HG02642 (cell line): ENCODE data around the gene EVI2B.
"Not testable (repeated sequence)": the region's sequence is repeated elsewhere in the genome, so short reads cannot be mapped to it uniquely, and the experiment has no call there.

Experiments
- ATAC-seq: cut with Tn5 transposase; IDR thresholded peaks from one replicate; pipeline ENCODE4 v1.9.1; 2021; ENCODE audit warnings: mild to moderate bottlenecking; ENCODE audit not compliant: unreplicated experiment, poor library complexity

EVI2B gene

DNA sequence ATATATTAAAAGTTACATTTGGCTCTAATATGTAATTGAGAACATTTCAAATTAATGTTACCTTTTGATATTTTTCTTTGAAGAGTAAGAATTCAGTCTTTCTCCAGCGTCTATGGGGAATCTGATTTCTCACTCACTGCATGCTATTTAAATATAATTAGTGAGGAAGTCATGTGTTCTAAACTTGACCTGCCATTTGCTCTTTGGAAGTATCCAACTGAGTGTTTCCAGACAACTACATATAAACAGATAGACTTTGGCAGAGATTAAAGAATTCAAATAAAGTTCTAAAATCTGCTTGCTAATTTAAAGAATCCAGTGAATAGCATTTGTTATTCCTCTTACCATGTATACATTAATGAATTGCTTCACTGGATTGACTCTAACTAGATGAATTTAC lies 40.3 kb downstream of the EVI2B start:
- ATAC-seq, result no peak

DNA sequence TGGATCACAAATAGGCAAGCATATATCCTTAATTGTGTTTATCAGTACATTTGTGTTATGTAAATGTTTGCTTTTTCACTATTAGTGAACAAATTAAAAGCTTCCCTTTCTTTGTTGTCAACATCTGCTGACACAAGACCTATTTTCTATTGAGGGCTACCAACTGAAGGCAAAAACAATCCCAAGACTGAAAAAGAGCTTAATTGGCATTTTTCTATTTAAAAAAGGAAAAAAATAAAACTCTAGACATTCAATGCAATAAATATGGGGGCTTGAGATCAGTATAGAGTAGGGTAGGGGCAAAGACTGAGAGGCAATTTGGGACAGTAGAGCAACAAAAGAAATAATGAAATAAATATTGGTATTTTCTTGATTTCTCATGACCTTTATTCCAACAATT lies 41.1 kb downstream of the EVI2B start:
- ATAC-seq, result no peak

DNA sequence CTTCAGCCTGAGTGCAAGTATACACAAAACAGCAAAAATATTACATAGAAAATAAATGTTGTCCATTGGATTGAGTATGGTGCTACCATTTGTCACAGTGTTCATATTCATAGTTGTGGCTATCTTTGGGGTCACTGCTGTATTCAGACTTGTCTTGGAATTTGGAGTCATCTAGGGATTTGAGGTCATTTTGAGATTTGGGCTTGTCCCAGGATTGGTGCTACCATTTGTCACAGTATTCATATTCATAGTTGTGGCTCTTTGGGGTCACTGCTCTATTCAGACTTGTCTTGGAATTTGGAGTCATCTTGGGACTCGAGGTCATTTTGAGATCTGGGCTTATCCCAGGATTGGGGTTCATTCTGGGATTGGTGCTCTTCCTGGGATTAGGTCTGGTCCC lies 41.6 kb downstream of the EVI2B start:
- ATAC-seq, result no peak

DNA sequence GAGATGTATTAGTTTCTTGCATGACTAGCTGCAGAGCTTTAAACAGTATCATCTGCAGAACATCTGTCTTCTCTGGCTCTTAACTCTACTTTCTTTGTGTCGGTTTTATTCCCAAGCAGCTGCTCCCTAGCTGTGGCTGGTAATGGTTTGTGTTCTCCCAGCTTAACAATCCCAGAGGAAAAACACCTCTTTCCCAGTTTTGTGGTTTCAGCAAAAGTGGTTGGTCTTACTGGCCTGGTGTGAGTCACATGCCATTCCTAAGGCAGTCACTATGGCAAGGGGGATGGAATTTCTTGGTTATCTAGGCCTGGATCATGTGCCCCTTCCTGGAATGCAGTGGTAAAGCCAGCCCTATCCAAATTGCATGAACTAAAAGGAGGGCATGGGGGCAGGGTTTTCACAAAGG lies 44.3 kb downstream of the EVI2B start:
- ATAC-seq, result no peak

DNA sequence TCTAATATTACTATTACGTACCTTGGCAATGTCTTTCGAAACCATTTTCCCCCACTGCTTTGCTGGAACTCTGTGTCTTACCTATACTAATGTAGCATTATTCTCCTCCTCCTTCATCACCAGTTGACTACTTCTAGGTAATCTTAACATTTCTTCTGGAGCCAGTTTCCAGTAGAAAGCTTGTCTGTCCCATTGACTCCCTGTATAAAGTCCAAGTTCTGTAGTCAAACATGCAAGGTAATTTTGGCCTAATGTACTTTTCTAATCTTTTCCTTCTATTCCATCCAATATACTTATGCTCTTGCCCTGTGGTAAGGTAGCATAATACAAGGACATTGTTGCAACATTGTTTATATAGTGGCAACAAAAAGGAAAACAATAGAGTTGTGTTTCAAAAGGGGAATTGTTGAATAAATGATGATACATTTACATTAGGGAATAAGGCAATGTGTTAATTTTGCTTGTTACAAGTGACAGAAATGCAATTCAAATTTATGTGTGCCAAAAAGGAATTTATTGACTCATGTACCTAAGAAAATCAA lies 44.7 kb downstream of the EVI2B start:
- no peak for ATAC-seq

DNA sequence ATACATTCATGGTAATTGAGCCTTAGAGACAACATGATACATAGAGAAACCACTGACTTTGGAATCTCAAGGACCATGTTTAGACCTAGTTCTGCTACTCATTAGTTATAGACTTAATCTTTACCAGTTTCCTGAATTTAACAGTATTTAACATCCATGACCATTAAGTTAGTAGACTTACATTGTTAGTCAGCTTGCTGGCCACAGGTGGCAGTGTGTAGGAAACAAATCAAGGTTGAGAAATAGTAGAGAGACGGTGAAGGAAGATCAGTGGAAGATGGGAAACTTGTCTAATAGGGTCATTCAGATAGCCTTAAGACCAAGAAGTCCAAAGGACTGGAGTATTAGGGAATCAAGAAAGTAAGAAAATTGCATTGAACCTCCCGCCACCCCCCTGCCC lies 47.8 kb downstream of the EVI2B start:
- ATAC-seq, result no peak

DNA sequence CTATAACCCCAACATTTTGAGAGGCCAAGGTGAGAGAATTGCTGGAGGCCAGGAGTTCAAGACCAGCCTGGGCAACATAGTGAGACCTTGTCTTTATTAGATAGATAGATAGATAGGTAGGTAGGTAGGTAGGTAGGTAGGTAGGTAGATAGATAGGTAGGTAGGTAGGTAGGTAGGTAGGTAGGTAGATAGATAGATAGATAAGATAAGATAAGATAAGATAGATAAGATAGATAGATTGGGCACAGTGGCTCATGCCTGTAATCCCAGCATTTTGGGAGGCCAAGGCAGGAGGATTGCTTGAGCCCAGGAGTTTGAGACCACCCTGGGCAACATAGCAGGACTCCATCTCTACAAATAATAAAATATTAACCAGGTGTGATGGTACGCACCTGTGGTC lies 50.9 kb downstream of the EVI2B start:
- not testable (repeated sequence) for ATAC-seq

DNA sequence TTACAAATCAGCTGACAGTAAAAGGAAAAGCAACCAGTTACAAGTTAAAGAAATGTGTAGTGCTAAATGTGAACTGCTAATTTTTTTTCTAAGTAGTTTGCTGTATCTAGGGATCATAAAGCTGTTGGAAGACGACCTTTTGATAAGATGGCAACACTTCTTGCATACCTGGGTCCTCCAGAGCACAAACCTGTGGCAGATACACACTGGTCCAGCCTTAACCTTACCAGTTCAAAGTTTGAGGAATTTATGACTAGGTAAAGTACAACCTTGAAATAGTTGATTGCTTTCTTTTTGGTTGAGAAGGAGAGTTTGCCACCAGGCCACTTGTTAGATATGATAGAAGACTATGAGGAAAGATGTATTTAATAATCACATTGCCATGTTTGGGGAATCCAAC lies 52.3 kb downstream of the EVI2B start:
- ATAC-seq, result no peak

DNA sequence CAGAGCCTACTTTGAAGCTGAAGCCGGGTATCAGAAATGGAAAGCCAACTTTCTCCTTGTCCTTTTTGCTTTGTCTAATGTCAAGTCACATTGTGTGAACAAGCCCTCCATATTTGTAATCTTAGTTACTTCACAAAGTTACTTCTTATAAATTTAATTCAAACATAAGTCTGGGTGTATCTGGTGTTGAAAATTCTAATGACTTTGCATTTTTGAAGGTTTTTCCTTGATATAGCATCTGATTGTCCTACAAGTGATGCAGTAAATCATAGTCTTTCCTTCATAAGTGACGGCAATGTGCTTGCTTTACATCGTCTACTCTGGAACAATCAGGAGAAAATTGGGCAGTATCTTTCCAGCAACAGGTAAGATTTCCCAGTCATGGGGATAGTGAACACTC lies 53.7 kb downstream of the EVI2B start:
- ATAC-seq, result no peak

DNA sequence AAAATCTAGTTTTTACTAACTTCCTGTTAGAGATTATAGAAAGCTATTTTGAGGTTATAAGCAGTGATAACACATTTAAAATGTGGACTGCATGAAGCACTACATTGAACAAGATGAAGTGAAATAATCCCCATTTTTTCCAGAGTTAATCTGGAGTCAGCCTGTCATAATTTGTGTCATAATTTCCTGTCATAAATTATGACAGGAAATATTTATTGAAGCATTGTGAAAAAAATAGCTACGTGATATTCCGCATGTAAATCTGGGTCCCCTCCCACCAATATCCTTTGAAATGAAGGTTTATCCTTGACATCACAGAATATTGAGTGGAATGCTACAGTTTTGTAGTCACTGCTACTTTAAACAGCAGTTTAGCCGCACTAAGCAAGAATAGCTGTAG lies 56.9 kb downstream of the EVI2B start:
- ATAC-seq, result no peak

DNA sequence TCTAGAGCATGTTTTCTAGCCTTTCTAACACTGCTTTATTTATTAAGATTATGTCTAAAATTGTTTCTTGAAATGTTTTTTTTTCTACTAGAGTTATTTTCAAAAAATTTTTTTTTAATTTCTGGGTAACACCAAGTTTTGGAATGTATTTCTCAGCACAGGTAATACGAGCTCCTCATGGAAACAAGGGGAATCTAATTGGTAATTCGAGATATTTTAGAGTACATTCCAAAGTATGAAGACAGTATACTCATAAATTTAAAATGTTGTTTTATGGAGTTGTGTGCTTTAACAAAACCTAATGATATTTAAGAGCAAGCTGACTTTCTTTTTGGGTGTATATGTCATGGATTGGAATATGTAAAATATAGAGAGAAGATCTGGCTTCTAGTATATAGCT lies 59.2 kb downstream of the EVI2B start:
- ATAC-seq, result no peak
